Measurements from ENCODE around the gene SPDYE16.
"Not testable (repeated sequence)": the region's sequence is repeated elsewhere in the genome, so short reads cannot be mapped to it uniquely, and the experiment has no call there.

SPDYE16 gene

GRCh38 chr7:76543197-76543596 lies at the start of gene SPDYE16:
TSS of gene SPDYE16 (minus strand) at chr7:76543297. CDS start at chr7:76541459, 1,838 bp downstream.
- not testable (repeated sequence) for DNase-seq (ENCODE audit: low spot score)

- not testable (repeated sequence) for DNase-seq (ENCODE audit: low spot score)
These were observed 49.6 kb upstream of the SPDYE16 start for GRCh38 chr7:76592694-76593093.

DNA sequence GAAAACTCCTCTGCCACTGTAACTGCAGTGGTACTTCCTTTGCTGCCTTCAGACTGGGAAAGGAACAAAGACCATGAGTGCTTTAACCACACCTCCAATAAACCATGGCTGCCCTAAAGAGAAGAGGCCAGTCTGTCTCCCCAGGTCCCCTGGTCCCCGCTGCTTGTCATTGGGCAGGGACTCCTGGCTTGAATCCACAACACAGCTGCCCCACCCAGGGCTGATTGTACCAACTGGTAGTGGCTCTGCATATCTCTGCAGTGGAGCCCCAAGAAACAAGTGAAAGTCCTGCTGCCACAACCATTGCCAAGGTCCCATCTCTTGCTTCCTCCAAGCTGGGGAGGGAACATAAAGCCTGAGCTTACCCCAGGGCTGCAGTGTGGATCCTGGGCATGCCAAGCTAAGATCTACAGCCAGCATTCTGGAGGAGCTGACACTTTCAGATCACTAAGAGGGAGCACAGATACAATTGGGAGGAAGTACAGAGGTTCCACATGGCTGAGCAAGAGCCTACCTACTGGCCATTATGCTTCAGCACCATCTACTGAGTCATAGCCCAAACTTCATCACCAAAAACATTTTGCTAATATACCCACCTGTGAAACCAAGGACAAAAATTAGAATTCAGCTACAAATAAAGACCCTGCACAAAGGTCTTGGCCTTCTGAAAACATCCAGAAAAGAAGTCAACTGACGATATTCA lies 48.7 kb upstream of the SPDYE16 start:
- DNase-seq (ENCODE audit: low spot score), result not testable (repeated sequence)

GRCh38 chr7:76591033-76591432 lies 47.9 kb upstream of the SPDYE16 start:
- DNase-seq (ENCODE audit: low spot score), result peak; percentile 1

DNA sequence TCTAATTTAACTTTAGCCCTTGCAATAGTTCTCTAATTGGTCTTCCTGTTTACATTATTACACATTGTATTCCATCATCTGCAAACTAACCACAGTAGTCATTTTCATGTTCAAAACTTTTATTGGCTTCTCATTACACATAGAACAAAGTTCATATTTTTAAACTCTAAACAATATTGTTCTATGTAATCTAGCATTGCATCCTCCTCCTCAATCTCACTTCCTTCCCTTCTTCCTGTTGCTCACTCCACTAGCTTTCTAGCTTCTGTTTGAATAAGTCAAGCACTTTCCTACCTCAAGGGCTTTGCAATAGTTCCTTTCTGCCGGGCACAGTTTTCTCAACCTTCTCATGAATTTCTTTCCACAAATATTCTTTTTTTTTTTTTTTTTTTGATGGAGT lies 45.5 kb upstream of the SPDYE16 start:
- not testable (repeated sequence) for DNase-seq (ENCODE audit: low spot score)

DNA sequence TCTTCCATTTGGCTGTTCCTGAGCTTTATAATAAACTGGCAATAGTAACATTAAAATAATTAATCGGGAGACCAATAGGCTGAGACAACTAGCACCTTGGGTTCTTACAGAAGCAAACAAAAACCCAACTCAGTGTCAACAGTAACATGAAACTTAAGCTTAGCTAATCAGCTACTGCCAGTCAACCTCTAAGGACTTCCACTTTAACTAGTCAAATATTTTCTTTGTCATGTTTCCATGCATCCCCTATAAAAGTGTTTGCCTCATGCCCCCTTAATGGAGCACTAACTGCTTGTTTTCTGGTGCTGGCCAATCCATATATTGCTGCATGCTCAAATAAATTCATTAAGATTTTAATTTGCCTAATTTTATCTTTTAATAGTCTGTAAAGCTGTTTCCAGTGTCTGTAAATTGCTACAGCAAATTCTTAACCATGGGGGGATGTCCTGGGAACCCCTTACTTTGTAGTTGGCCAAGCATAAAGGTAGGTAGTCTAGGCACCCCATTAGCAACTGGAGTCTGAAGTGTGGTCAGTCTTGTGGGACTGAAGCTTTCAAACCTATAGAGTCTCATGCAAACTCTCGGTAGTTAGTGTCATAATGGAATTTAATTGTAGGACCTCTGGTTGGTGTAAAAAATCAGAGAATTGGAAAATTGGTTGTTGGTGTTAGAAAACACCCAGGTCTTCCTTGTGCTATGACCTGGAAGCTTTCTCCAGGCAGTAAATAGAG lies 43.7 kb upstream of the SPDYE16 start:
- not testable (repeated sequence) for DNase-seq (ENCODE audit: low spot score)

GRCh38 chr7:76583636-76584281 lies 40.7 kb upstream of the SPDYE16 start:
- peak; percentile 3 for DNase-seq (ENCODE audit: low spot score)

DNA sequence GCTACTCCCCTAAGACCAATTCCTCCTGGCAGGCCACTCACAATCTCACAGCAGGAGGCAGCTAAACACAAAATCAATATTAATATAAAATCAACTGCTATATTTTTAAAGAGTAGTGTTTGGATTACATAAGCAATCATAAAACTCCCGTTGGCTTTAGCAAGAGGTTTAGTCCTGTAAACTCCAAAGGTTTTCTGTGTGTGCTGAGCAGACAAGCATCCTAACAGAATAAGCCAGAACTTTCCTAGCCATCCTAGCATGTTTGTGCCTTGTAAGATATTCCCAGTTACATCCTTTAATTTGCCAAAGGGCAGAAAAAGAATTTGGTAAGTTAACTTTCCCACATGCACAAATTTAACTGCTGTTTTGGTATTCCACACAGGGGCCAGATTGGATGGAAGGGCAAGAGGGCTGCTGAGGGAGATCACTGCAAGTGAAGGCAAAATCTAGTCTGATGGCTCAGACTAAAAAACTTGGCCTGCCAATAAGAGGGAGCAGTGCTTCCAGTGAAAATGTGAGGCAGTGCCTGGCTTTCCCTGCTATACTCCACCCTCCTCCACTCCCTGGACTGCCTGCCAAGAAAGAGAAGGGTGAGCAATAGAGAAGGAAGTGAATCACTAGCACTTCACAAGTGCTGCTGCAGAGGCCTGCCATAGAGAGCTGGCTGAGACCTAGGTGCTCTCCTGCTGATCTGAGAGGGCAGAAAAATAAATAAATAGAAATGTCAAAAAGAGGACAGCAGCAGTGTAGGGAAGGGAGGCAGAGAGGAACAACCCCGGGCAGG lies 39.9 kb upstream of the SPDYE16 start:
- peak; percentile 74 for DNase-seq (ENCODE audit: low spot score)

- DNase-seq (ENCODE audit: low spot score), result not testable (repeated sequence)
These were observed 33.0 kb upstream of the SPDYE16 start for GRCh38 chr7:76575919-76576655.

DNA sequence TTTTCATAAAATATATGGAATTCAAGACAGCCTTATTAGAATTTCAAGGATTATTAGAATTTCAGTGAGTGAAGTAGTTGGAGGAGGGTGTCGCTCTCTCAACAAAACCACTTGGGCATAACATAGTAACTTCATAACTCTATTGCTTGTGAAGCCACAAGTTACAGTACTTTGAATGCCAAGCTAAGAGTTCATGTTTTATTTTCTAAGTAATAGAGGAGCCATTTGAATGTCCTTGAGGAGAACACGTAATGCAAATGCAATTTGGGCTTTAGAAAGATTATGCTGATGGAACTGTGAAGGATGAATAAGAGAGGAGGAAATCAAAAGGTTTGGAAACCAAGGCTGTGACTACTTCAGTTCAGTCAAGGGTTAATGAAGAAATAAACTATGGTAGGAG lies 32.3 kb upstream of the SPDYE16 start:
- DNase-seq (ENCODE audit: low spot score), result not testable (repeated sequence)

DNA sequence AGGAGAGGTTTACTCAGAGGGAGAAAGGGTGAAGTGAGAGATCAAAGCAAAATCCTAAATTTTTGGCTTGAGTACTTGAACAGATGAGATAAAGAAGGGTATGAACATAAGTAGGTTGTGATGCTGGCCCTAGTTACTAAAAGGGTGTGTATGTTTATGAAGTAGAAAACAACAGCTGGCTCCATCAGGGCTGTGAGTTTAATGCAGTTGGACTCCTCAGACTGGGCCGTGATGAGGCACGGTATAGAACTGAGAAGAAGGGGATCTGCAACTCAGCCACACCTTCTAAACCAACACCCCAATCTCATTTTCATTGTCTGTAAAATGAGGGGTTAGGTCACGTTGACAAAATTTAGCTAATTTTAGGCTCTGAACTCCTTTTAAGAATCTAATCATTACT lies 29.2 kb upstream of the SPDYE16 start:
- not testable (repeated sequence) for DNase-seq (ENCODE audit: low spot score)

DNA sequence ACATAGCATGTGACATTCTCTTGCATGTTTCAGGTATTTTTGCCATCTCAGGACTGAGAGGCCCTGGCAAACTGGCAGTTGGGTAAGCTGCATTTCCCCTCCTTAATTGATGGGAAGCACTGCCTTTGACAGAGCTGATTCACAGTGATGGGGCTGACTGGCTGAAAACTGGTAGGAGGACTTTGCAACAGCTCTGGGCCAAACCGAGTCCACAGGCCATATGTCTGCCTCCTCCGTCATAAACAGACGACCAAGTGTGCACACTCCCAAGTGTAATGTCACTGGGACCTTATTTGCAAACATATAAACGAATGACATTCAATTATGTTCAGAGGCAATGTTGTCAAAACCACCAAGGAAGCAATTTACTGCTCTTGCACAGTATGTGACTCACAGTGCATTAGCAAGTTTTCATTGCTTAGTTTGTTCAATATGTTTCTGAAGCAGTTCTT lies 27.3 kb upstream of the SPDYE16 start:
- DNase-seq (ENCODE audit: low spot score), result peak; percentile 50

- DNase-seq (ENCODE audit: low spot score), result not testable (repeated sequence)
These were observed 25.6 kb upstream of the SPDYE16 start for GRCh38 chr7:76568742-76569141.

GRCh38 chr7:76567753-76568152 lies 24.7 kb upstream of the SPDYE16 start:
- not testable (repeated sequence) for DNase-seq (ENCODE audit: low spot score)

- not testable (repeated sequence) for DNase-seq (ENCODE audit: low spot score)
These were observed 24.2 kb upstream of the SPDYE16 start for GRCh38 chr7:76567311-76567710.

- not testable (repeated sequence) for DNase-seq (ENCODE audit: low spot score)
These were observed 21.9 kb upstream of the SPDYE16 start for GRCh38 chr7:76565001-76565400.

DNA sequence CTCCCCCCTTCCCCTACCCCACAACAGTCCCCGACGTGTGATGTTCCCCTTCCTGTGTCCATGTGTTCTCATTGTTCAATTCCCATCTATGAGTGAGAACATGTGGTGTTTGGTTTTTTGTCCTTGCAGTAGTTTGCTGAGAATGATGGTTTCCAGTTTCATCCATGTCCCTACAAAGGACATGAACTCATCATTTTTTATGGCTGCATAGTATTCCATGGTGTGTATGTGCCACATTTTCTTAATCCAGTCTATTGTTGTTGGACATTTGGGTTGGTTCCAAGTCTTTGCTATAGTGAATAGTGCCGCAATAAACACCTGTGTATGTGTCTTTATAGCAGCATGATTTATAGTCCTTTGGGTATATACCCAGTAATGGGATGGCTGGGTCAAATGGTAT lies 18.2 kb upstream of the SPDYE16 start:
- DNase-seq (ENCODE audit: low spot score), result not testable (repeated sequence)

DNA sequence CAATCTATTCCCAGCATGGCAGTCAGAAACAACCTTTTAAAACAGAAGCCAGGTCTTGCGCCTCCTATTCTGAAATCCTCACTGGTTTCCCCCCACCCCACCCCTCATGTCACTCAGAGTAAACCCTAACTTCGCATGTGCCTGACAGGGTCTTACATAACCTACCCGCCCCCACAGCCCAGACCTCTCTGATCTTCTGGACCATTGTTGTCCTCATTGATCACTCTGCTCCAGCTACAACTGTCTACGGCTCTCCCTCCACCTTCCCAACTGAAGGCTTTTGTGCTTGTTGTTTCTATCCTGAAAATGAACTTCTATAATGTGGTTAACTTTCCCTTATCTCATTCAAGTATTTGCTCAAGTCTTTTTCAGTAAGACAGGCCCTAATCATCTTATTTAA lies 17.1 kb upstream of the SPDYE16 start:
- DNase-seq (ENCODE audit: low spot score), result not testable (repeated sequence)

- not testable (repeated sequence) for DNase-seq (ENCODE audit: low spot score)
These were observed 16.6 kb upstream of the SPDYE16 start for GRCh38 chr7:76559685-76560084.

DNA sequence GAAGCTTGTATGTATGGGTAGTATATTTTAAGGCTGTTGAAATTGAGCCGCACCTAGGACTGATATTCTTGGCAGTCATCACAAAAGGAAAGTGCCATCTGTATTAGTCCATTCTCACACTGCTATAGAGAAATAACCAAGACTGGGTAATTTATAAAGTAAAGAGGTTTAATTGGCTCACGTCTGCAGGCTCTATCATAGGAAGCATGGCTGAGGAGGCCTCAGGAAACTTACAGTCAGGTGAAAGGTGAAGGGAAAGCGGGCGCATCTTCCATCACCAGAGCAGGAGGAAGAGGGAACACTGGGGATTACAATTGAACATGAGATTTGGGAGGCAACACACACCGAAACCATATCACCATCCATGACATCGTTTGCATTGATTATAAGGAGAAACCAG lies 8.9 kb upstream of the SPDYE16 start:
- DNase-seq (ENCODE audit: low spot score), result not testable (repeated sequence)

DNA sequence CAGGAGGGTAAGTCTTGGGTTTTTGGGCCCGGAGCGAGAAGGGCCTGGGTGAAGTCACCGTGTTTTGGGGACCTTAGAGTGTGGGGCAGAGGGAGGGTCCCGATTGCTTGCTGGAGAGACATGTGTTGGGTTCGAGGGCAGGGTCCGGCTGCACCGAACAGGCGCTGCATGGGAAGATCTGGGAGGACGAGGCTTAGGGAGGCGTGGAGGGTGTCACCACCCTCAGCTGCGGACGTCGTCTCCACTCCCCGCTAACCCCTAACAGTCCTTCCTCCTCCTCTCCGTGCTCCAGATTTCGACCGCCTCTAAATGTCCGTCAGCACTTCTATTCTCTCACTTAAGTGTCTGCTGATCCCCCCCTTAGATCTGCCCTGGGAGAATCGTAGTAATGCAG lies 6.8 kb upstream of the SPDYE16 start:
- DNase-seq (ENCODE audit: low spot score), result peak; percentile 1

Measured in Ammon's horn (tissue), 1 donor.